Liver (tissue), 9 donors: ENCODE data around the gene PCDH1. TPM values are rescaled to one million over a fixed set of nuclear protein-coding genes. Genes with fewer than 3 reads are reported as not detected.

Experiments used
- DNase-seq: peaks from one replicate; pipeline ENCODE4 v3.0.0-alpha.2; 2017; ENCODE audit warnings: low spot score
- H3K27ac ChIP-seq, 2 donors: one replicate each; pipeline ENCODE4 v1.7.0; 2013; ENCODE audit warnings: inconsistent platforms in 2 of 2, low read length in 2 of 2, control low read depth in 1 of 2, low read depth in 1 of 2, mild to moderate bottlenecking in 1 of 2
- H3K27me3 ChIP-seq, 4 donors: one replicate each; pipeline versions ENCODE4 v1.6.1 to v1.7.0; 2013; ENCODE audit warnings: low read length in 3 of 4, inconsistent platforms in 1 of 4, mild to moderate bottlenecking in 1 of 4, moderate library complexity in 1 of 4; ENCODE audit not compliant: control insufficient read depth in 4 of 4, insufficient read depth in 4 of 4
- H3K36me3 ChIP-seq, 4 donors: one replicate each; pipeline versions ENCODE4 v1.6.1 to v1.7.0; 2013; ENCODE audit warnings: low read length in 3 of 4, mild to moderate bottlenecking in 3 of 4, low read depth in 1 of 4, moderate library complexity in 1 of 4; ENCODE audit not compliant: control insufficient read depth in 4 of 4, insufficient read depth in 3 of 4
- H3K4me1 ChIP-seq, 4 donors: one replicate each; pipeline versions ENCODE4 v1.6.1 to v1.7.0; 2013; ENCODE audit warnings: low read length in 3 of 4, mild to moderate bottlenecking in 3 of 4, moderate library complexity in 1 of 4; ENCODE audit not compliant: control insufficient read depth in 4 of 4, insufficient read depth in 4 of 4
- H3K4me3 ChIP-seq, 3 donors: one replicate each; pipeline versions ENCODE4 v1.6.1 to v1.7.0; 2013; ENCODE audit warnings: low read length in 3 of 3, control low read depth in 1 of 3, low read depth in 1 of 3, mild to moderate bottlenecking in 1 of 3
- H3K9ac ChIP-seq, 2 donors: one replicate each; pipeline ENCODE4 v1.7.0; 2013; ENCODE audit warnings: low read length in 2 of 2, mild to moderate bottlenecking in 2 of 2, moderate library complexity in 2 of 2, control low read depth in 1 of 2, low read depth in 1 of 2
- H3K9me3 ChIP-seq, 4 donors: one replicate each; pipeline versions ENCODE4 v1.6.1 to v1.7.0; 2013; ENCODE audit warnings: low read length in 3 of 4; ENCODE audit not compliant: control insufficient read depth in 4 of 4
- EGR1 ChIP-seq, 2 donors: IDR thresholded peaks; 2 replicates each; pipeline ENCODE4 v1.6.1; 2016 to 2018; ENCODE audit warnings: antibody characterized with exemption in 2 of 2, low read depth in 2 of 2
- FOXA1 ChIP-seq: IDR thresholded peaks from 2 replicates; pipeline ENCODE4 v1.6.1; 2016; ENCODE audit warnings: antibody characterized with exemption
- FOXA2 ChIP-seq: IDR thresholded peaks from 2 replicates; pipeline ENCODE4 v1.6.1; 2016; ENCODE audit warnings: antibody characterized with exemption
- GABPA ChIP-seq, 2 donors: IDR thresholded peaks in 1 of 2; conservative IDR thresholded peaks in 1 of 2; 2 replicates each; pipeline ENCODE4 v1.6.1; 2016; ENCODE audit warnings: antibody characterized with exemption in 2 of 2, mild to moderate bottlenecking in 1 of 2, moderate library complexity in 1 of 2
- HNF4A ChIP-seq, 2 donors: conservative IDR thresholded peaks; 2 replicates each; pipeline ENCODE4 v1.6.1; 2016; ENCODE audit warnings: antibody characterized with exemption in 2 of 2, mild to moderate bottlenecking in 2 of 2
- HNF4G ChIP-seq: IDR thresholded peaks from 2 replicates; pipeline ENCODE4 v1.6.1; 2016; ENCODE audit warnings: antibody characterized with exemption
- JUND ChIP-seq, 2 donors: IDR thresholded peaks; 2 replicates each; pipeline ENCODE4 v1.6.1; 2016; ENCODE audit warnings: antibody characterized with exemption in 2 of 2
- NR2F2 ChIP-seq: IDR thresholded peaks from 2 replicates; pipeline ENCODE4 v1.6.1; 2016; ENCODE audit warnings: antibody characterized with exemption
- RAD21 ChIP-seq, 2 donors: IDR thresholded peaks; 2 replicates each; pipeline ENCODE4 v1.6.1; 2016; ENCODE audit warnings: antibody characterized with exemption in 2 of 2, mild to moderate bottlenecking in 2 of 2
- REST ChIP-seq: IDR thresholded peaks from 2 replicates; pipeline ENCODE4 v1.6.1; 2016; ENCODE audit warnings: antibody characterized with exemption, mild to moderate bottlenecking
- RXRA ChIP-seq, 2 donors: IDR thresholded peaks; 2 replicates each; pipeline ENCODE4 v1.6.1; 2017 to 2018; ENCODE audit warnings: antibody characterized with exemption in 2 of 2, mild to moderate bottlenecking in 1 of 2
- SP1 ChIP-seq: IDR thresholded peaks from 2 replicates; pipeline ENCODE4 v1.6.1; 2018; ENCODE audit warnings: antibody characterized with exemption, mild to moderate bottlenecking
- TAF1 ChIP-seq: conservative IDR thresholded peaks from 2 replicates; pipeline ENCODE4 v1.6.1; 2016; ENCODE audit warnings: antibody characterized with exemption, mild to moderate bottlenecking
- YY1 ChIP-seq: IDR thresholded peaks from 2 replicates; pipeline ENCODE4 v1.6.1; 2016; ENCODE audit warnings: antibody characterized with exemption, mild to moderate bottlenecking
- ZBTB33 ChIP-seq: IDR thresholded peaks from 2 replicates; pipeline ENCODE4 v1.6.1; 2016; ENCODE audit warnings: antibody characterized with exemption
- WGBS: extraction: QIAGEN DNeasy Blood & Tissue Kit; methylation state at CpG from one replicate; pipeline ENCODE4 v1.1.7; 2013; 5-methylcytosine and 5-hydroxymethylcytosine counted together
- polyA plus RNA-seq, 2 donors: library from polyadenylated mRNA; stranded (reverse) in 1 of 2; unstranded in 1 of 2; fragments of 200-250 nt in 1 of 2; fragments of >200 nt in 1 of 2; fragmentation: Nextera tagmentation in 1 of 2; extraction: Ambion mirVana in 1 of 2; gene quantifications; one replicate each; pipeline versions ENCODE4 v1.2.1 to v1.2.3, GENCODE V29; 2013 to 2015
- total RNA-seq, 2 donors: library from RNA; depleted of rRNA; stranded (reverse); fragments of >200 nt; gene quantifications; one replicate each; pipeline ENCODE4 v1.2.3, GENCODE V29; 2014
- TF ChIP-seq, protein P1 (sequence below): fragments of 150-350 bp; IDR thresholded peaks from 2 replicates; pipeline ENCODE4 v1.5.1; 2017; ENCODE audit warnings: improper control_type of control experiment, low read depth, low read length; ENCODE audit not compliant: missing input control
- TF ChIP-seq, protein P2 (sequence below): IDR thresholded peaks from 2 replicates; pipeline ENCODE4 v1.6.1; 2016; ENCODE audit warnings: antibody characterized with exemption
- TF ChIP-seq, protein P3 (sequence below): IDR thresholded peaks from 2 replicates; pipeline ENCODE4 v1.6.1; 2016; ENCODE audit warnings: antibody characterized with exemption
- donor health status: healthy.
- donor health status: healthy.
- donor health status: healthy.
- donor health status: healthy.
- donor health status: healthy.

The PCDH1 gene
- total and polyA plus RNA-seq, 4 donors: 9.3 to 52.8 (median 15.0) TPM

GRCh38 chr5:141908796-141909195 lies 30.6 kb upstream of the PCDH1 start:
- H3K27me3 ChIP-seq: no peaks in the 10 kb centered on the region
- H3K4me3 ChIP-seq: no peak overlapping the region
- no peak for TF ChIP-seq RXRA (IDR thresholded peaks at IDR 0.05)
- TF ChIP-seq SP1: no peak
- no peak for TF ChIP-seq TAF1
- TF ChIP-seq HNF4G: no peak
- TF ChIP-seq NR2F2: no peak
- TF ChIP-seq, protein P1, sequence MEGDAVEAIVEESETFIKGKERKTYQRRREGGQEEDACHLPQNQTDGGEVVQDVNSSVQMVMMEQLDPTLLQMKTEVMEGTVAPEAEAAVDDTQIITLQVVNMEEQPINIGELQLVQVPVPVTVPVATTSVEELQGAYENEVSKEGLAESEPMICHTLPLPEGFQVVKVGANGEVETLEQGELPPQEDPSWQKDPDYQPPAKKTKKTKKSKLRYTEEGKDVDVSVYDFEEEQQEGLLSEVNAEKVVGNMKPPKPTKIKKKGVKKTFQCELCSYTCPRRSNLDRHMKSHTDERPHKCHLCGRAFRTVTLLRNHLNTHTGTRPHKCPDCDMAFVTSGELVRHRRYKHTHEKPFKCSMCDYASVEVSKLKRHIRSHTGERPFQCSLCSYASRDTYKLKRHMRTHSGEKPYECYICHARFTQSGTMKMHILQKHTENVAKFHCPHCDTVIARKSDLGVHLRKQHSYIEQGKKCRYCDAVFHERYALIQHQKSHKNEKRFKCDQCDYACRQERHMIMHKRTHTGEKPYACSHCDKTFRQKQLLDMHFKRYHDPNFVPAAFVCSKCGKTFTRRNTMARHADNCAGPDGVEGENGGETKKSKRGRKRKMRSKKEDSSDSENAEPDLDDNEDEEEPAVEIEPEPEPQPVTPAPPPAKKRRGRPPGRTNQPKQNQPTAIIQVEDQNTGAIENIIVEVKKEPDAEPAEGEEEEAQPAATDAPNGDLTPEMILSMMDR: no peak
- no peak for TF ChIP-seq REST
- no peak for TF ChIP-seq EGR1 (IDR thresholded peaks at IDR 0.05; ENCODE audit: low read depth in 2 of 2)
- TF ChIP-seq ZBTB33: no peak
- no peak for TF ChIP-seq YY1
- TF ChIP-seq FOXA1: no peak
- TF ChIP-seq, protein P2, sequence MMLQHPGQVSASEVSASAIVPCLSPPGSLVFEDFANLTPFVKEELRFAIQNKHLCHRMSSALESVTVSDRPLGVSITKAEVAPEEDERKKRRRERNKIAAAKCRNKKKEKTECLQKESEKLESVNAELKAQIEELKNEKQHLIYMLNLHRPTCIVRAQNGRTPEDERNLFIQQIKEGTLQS: no peak
- no peak for TF ChIP-seq RAD21 (IDR thresholded peaks at IDR 0.05)
- TF ChIP-seq, protein P3, sequence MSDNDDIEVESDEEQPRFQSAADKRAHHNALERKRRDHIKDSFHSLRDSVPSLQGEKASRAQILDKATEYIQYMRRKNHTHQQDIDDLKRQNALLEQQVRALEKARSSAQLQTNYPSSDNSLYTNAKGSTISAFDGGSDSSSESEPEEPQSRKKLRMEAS: no peak
- TF ChIP-seq HNF4A (conservative IDR thresholded peaks at IDR 0.05): no peak
- TF ChIP-seq JUND (IDR thresholded peaks at IDR 0.05): no peak
- no peaks in the 10 kb centered on the region for H3K36me3 ChIP-seq
- no peaks in the 10 kb centered on the region for H3K9me3 ChIP-seq
- no peak overlapping the region for H3K9ac ChIP-seq
- no peak overlapping the region for H3K27ac ChIP-seq
- 93% methylated on average over 2 of the region's 2 CpGs for WGBS
- H3K4me1 ChIP-seq: peaks cover 0 to 1% (median under 1%) of the 10 kb centered on the region in 4 donors
- DNase-seq: no peak

DNA sequence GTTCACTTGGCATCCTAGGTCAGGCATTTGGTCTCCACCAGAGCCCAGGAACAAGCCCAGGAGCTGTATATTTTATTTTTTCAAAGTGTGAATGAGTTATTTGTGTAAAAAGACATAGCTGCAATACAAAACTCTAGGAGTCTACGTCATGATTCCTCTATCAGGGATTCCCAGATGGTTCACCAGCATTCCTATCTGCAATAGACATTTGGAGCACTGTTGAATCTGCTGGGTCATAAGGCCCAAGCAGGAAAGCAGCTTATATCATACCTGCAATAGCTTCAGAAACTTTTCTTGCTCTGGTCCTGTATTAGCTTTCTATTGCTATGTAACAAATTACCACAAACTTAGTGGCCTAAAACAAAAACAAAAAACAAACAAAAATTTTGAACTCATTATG lies 28.8 kb upstream of the PCDH1 start:
- H3K27ac ChIP-seq: no peak overlapping the region
- no peaks in the 10 kb centered on the region for H3K36me3 ChIP-seq
- DNase-seq: no peak
- H3K27me3 ChIP-seq: no peaks in the 10 kb centered on the region
- no peak overlapping the region for H3K4me3 ChIP-seq
- H3K9ac ChIP-seq: no peak overlapping the region
- 0% methylated on average over 1 of the region's 1 CpG for WGBS
- no peaks in the 10 kb centered on the region for H3K9me3 ChIP-seq
- H3K4me1 ChIP-seq: no peaks in the 10 kb centered on the region
- no peak for TF ChIP-seq EGR1 (IDR thresholded peaks at IDR 0.05; ENCODE audit: low read depth in 2 of 2)
- no peak for TF ChIP-seq RAD21 (IDR thresholded peaks at IDR 0.05)
- TF ChIP-seq SP1: no peak
- TF ChIP-seq HNF4A (conservative IDR thresholded peaks at IDR 0.05): no peak
- TF ChIP-seq FOXA2: no peak
- no peak for TF ChIP-seq ZBTB33
- TF ChIP-seq HNF4G: no peak
- TF ChIP-seq REST: no peak
- TF ChIP-seq FOXA1: no peak
- no peak for TF ChIP-seq RXRA (IDR thresholded peaks at IDR 0.05)
- TF ChIP-seq JUND (IDR thresholded peaks at IDR 0.05): no peak
- TF ChIP-seq TAF1: no peak
- TF ChIP-seq GABPA (IDR thresholded peaks at IDR 0.05 in 1 of 2, conservative IDR thresholded peaks at IDR 0.05 in 1 of 2): no peak
- TF ChIP-seq, protein P3: no peak
- TF ChIP-seq NR2F2: no peak
